Measurements from ENCODE around the gene PPP1R13L.
"Not testable (repeated sequence)": the region's sequence is repeated elsewhere in the genome, so short reads cannot be mapped to it uniquely, and the experiment has no call there.

Gene PPP1R13L

GRCh38 chr19:45440259-45440638 lies 35.4 kb upstream of the PPP1R13L start:
- DNase-seq (ENCODE audit: extremely low spot score) = no peak
- no peak for TF ChIP-seq FOXM1 (IDR thresholded peaks at IDR 0.05; ENCODE audit: borderline replicate concordance)
- no peak for TF ChIP-seq HDGF (IDR thresholded peaks at IDR 0.05; ENCODE audit: borderline replicate concordance)
- no peak for TF ChIP-seq TARDBP (IDR thresholded peaks at IDR 0.05)
- no peak for TF ChIP-seq FOXK2 (IDR thresholded peaks at IDR 0.05)
- TF ChIP-seq ARNT (IDR thresholded peaks at IDR 0.05) = no peak
- ChIA-PET CTCF (interaction anchor here (0.6 to 3.0 kb wide), 8 partner anchors 9 to 45 kb away, joined by 3 to 93 read pairs (median 6); no protein-coding TSS in a partner anchor), POLR2A (interaction anchor here (0.9 to 2.4 kb wide), 11 partner anchors 10 to 45 kb away, joined by 3 to 20 read pairs (median 7); partner anchors contain the start of genes ERCC1 and FOSB)

GRCh38 chr19:45439569-45440258 lies 34.8 kb upstream of the PPP1R13L start:
- ChIA-PET POLR2A (interaction anchor here (0.6 to 2.4 kb wide), 12 partner anchors 9 to 45 kb away, joined by 3 to 20 read pairs (median 6); partner anchors contain the start of genes ERCC1 and FOSB), CTCF (interaction anchor here (0.6 to 3.0 kb wide), 19 partner anchors 9 to 1674 kb away, joined by 3 to 93 read pairs (median 4); partner anchors contain the start of genes ERCC1, FOSB, PPP1R13L and ZC3H4)
- TF ChIP-seq LEF1 (IDR thresholded peaks at IDR 0.05; ENCODE audit: borderline replicate concordance) = peak; percentile 32; the same call in 1 of the 2 replicates
- TF ChIP-seq L3MBTL2 (conservative IDR thresholded peaks at IDR 0.05) = no peak
- no peak for TF ChIP-seq NFRKB (IDR thresholded peaks at IDR 0.05)
- peak; percentile 73 for DNase-seq (ENCODE audit: extremely low spot score)

- no peak for DNase-seq (ENCODE audit: extremely low spot score)
- TF ChIP-seq ELF4 (IDR thresholded peaks at IDR 0.05) (no peak), LEF1 (IDR thresholded peaks at IDR 0.05; ENCODE audit: borderline replicate concordance) (no peak), ARNT (IDR thresholded peaks at IDR 0.05) (no peak), L3MBTL2 (conservative IDR thresholded peaks at IDR 0.05) (no peak), PKNOX1 (IDR thresholded peaks at IDR 0.05) (no peak), FOXA1 (IDR thresholded peaks at IDR 0.05) (no peak), SP1 (IDR thresholded peaks at IDR 0.05) (no peak), CTBP1 (IDR thresholded peaks at IDR 0.05; ENCODE audit: borderline replicate concordance) (no peak), FOXM1 (IDR thresholded peaks at IDR 0.05; ENCODE audit: borderline replicate concordance) (no peak), FOXK2 (IDR thresholded peaks at IDR 0.05) (no peak), HDGF (IDR thresholded peaks at IDR 0.05; ENCODE audit: borderline replicate concordance) (no peak), NFRKB (IDR thresholded peaks at IDR 0.05) (no peak), BHLHE40 (IDR thresholded peaks at IDR 0.05; ENCODE audit: borderline replicate concordance) (no peak), TARDBP (IDR thresholded peaks at IDR 0.05) (no peak), ZNF384 (IDR thresholded peaks at IDR 0.05) (no peak), SUZ12 (IDR thresholded peaks at IDR 0.05) (no peak)
- POLR2A ChIA-PET = interaction anchor here (0.6 to 2.4 kb wide), 11 partner anchors 9 to 46 kb away, joined by 3 to 20 read pairs (median 7); partner anchors contain the start of genes ERCC1 and FOSB
- CTCF ChIA-PET = interaction anchor here (0.6 to 3.0 kb wide), 17 partner anchors 9 to 1674 kb away, joined by 3 to 93 read pairs (median 4); partner anchors contain the start of genes ERCC1, FOSB, PPP1R13L and ZC3H4
Measured at GRCh38 chr19:45439190-45439568, 34.3 kb upstream of the PPP1R13L start.

GRCh38 chr19:45437328-45437727 lies 32.5 kb upstream of the PPP1R13L start:
- DNase-seq (ENCODE audit: extremely low spot score) = no peak
- ChIA-PET CTCF (no interaction called here), POLR2A (no interaction called here)
- no peak for TF ChIP-seq FOXM1 (IDR thresholded peaks at IDR 0.05; ENCODE audit: borderline replicate concordance)
- TF ChIP-seq SUZ12 (IDR thresholded peaks at IDR 0.05) = no peak
- TF ChIP-seq TARDBP (IDR thresholded peaks at IDR 0.05) = no peak
- no peak for TF ChIP-seq FOXK2 (IDR thresholded peaks at IDR 0.05)

GRCh38 chr19:45432543-45432942 lies 27.7 kb upstream of the PPP1R13L start:
- DNase-seq (ENCODE audit: extremely low spot score); POLR2A ChIA-PET; CTCF ChIA-PET: not testable (repeated sequence)

GRCh38 chr19:45431008-45431407 lies 26.1 kb upstream of the PPP1R13L start:
- DNase-seq (ENCODE audit: extremely low spot score); CTCF ChIA-PET; POLR2A ChIA-PET: not testable (repeated sequence)

- ChIA-PET CTCF (interaction anchor here (1.1 to 1.2 kb wide), 2 partner anchors 10 to 49 kb away, joined by 3 to 5 read pairs; no protein-coding TSS in a partner anchor), POLR2A (interaction anchor here (1.5 kb wide), 1 partner anchor 10 kb away, joined by 3 read pairs; no protein-coding TSS in a partner anchor)
- DNase-seq (ENCODE audit: extremely low spot score) = not testable (repeated sequence)
Measured at GRCh38 chr19:45429896-45430295, 25.0 kb upstream of the PPP1R13L start.

GRCh38 chr19:45428384-45429231 lies 23.7 kb upstream of the PPP1R13L start:
- DNase-seq (ENCODE audit: extremely low spot score) = peak; percentile 46
- ChIA-PET POLR2A (interaction anchor here (0.9 to 1.5 kb wide), 4 partner anchors 11 to 50 kb away, joined by 3 to 7 read pairs (median 5); partner anchors contain the start of gene FOSB), CTCF (interaction anchor here (1.0 kb wide), 3 partner anchors 11 to 56 kb away, joined by 7 to 12 read pairs (median 8); no protein-coding TSS in a partner anchor)
- no peak for TF ChIP-seq LEF1 (IDR thresholded peaks at IDR 0.05; ENCODE audit: borderline replicate concordance)
- TF ChIP-seq TARDBP (IDR thresholded peaks at IDR 0.05) = no peak
- no peak for TF ChIP-seq FOXK2 (IDR thresholded peaks at IDR 0.05)
- no peak for TF ChIP-seq ARNT (IDR thresholded peaks at IDR 0.05)
- no peak for TF ChIP-seq PKNOX1 (IDR thresholded peaks at IDR 0.05)
- TF ChIP-seq ELF4 (IDR thresholded peaks at IDR 0.05) = no peak
- TF ChIP-seq HDGF (IDR thresholded peaks at IDR 0.05; ENCODE audit: borderline replicate concordance) = no peak
- no peak for TF ChIP-seq FOXM1 (IDR thresholded peaks at IDR 0.05; ENCODE audit: borderline replicate concordance)
- no peak for TF ChIP-seq L3MBTL2 (conservative IDR thresholded peaks at IDR 0.05)
- no peak for TF ChIP-seq SUZ12 (IDR thresholded peaks at IDR 0.05)
- no peak for TF ChIP-seq NFRKB (IDR thresholded peaks at IDR 0.05)
- TF ChIP-seq BHLHE40 (IDR thresholded peaks at IDR 0.05; ENCODE audit: borderline replicate concordance) = no peak
- no peak for TF ChIP-seq CTBP1 (IDR thresholded peaks at IDR 0.05; ENCODE audit: borderline replicate concordance)
- no peak for TF ChIP-seq FOXA1 (IDR thresholded peaks at IDR 0.05)
- no peak for TF ChIP-seq ZNF384 (IDR thresholded peaks at IDR 0.05)
- TF ChIP-seq SP1 (IDR thresholded peaks at IDR 0.05) = no peak
